ENCODE results near the gene CHAT.

DNA sequence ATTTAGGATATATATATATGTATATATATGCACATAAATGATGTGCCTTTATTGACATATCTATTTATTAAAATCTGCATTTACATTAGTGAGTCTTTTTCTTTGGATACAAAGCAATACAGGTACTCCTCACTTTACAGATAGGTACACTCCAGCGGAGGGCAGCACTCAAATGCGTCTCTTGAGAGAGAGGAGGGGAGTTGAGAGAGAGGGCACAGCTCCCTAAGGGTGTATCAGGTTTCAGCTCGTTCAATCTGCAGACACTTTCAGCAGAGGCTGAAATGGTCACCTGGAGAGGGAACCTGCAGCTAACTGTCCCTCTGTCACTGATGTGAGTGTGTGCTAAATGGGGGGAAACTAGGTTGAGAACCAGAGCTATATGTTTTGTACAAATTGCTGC lies 87.2 kb downstream of the CHAT start:
- TF ChIP-seq, protein P1, sequence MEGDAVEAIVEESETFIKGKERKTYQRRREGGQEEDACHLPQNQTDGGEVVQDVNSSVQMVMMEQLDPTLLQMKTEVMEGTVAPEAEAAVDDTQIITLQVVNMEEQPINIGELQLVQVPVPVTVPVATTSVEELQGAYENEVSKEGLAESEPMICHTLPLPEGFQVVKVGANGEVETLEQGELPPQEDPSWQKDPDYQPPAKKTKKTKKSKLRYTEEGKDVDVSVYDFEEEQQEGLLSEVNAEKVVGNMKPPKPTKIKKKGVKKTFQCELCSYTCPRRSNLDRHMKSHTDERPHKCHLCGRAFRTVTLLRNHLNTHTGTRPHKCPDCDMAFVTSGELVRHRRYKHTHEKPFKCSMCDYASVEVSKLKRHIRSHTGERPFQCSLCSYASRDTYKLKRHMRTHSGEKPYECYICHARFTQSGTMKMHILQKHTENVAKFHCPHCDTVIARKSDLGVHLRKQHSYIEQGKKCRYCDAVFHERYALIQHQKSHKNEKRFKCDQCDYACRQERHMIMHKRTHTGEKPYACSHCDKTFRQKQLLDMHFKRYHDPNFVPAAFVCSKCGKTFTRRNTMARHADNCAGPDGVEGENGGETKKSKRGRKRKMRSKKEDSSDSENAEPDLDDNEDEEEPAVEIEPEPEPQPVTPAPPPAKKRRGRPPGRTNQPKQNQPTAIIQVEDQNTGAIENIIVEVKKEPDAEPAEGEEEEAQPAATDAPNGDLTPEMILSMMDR (IDR thresholded peaks at IDR 0.05; ENCODE audit: extremely low read depth in 1 of 2, insufficient read depth in 1 of 2, low read depth in 1 of 2, low read length in 2 of 2) = no peak
- TF ChIP-seq MYC (IDR thresholded peaks at IDR 0.05; ENCODE audit: low read depth, low read length) (no peak), EZH2 (IDR thresholded peaks at IDR 0.05; ENCODE audit: borderline replicate concordance, low read depth, low read length, severe bottlenecking) (no peak), POLR2A (IDR thresholded peaks at IDR 0.05; ENCODE audit: low read depth, low read length) (no peak), POLR2AphosphoS5 (IDR thresholded peaks at IDR 0.05; ENCODE audit: insufficient read depth, low read depth, low read length) (no peak), FOS (IDR thresholded peaks at IDR 0.05; ENCODE audit: borderline replicate concordance, insufficient read depth, low read length) (no peak), JUN (IDR thresholded peaks at IDR 0.05; ENCODE audit: borderline replicate concordance, insufficient read depth, insufficient read length, low read depth) (no peak), GATA2 (IDR thresholded peaks at IDR 0.05; ENCODE audit: insufficient read depth, insufficient read length, low read depth, low read length) (no peak)
- TF ChIP-seq, protein P2, sequence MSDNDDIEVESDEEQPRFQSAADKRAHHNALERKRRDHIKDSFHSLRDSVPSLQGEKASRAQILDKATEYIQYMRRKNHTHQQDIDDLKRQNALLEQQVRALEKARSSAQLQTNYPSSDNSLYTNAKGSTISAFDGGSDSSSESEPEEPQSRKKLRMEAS (IDR thresholded peaks at IDR 0.05; ENCODE audit: insufficient read depth, insufficient read length) = no peak
